A549 (cell line): ENCODE data around the gene CDC42SE2.
"Not testable (repeated sequence)": the region's sequence is repeated elsewhere in the genome, so short reads cannot be mapped to it uniquely, and the experiment has no call there.

Experiments
- POLR2A ChIP-seq: IDR thresholded peaks from 2 replicates; pipeline ENCODE4 v1.6.1; 2012; ENCODE audit warnings: mild to moderate bottlenecking, low read length
- ZFP36 ChIP-seq: fragments of 450-650 bp; IDR thresholded peaks from 2 replicates; pipeline ENCODE4 v1.6.1; 2014; ENCODE audit warnings: borderline replicate concordance; ENCODE audit not compliant: partially characterized antibody

GRCh38 chr5:131254025-131254424 lies 9.8 kb upstream of the CDC42SE2 start:
- not testable (repeated sequence) for TF ChIP-seq ZFP36, POLR2A
